Stimulated activated CD4-positive, alpha-beta T cell treated with anti-CD3 and anti-CD28 coated beads, Interleukin-4, amount 100 ng/mL, for 4 hours (primary cell): ENCODE data around the gene MARCHF9.

Experiments
- DNase-seq, 2 experiments: peaks; one replicate each; pipeline ENCODE4 v3.0.0-alpha.2; 2020

MARCHF9 gene

GRCh38 chr12:57724936-57725740 lies 29.8 kb upstream of the MARCHF9 start:
- no peak for DNase-seq

- no peak for DNase-seq
Observed at GRCh38 chr12:57725851-57726150, 29.1 kb upstream of the MARCHF9 start.

GRCh38 chr12:57726151-57726883 lies 28.6 kb upstream of the MARCHF9 start:
- DNase-seq: no peak

- DNase-seq: no peak
Observed at GRCh38 chr12:57726884-57727757, 27.8 kb upstream of the MARCHF9 start.

- no peak for DNase-seq
Observed at GRCh38 chr12:57727758-57728395, 27.0 kb upstream of the MARCHF9 start.

- no peak for DNase-seq
Observed at GRCh38 chr12:57729321-57729844, 25.5 kb upstream of the MARCHF9 start.

DNA sequence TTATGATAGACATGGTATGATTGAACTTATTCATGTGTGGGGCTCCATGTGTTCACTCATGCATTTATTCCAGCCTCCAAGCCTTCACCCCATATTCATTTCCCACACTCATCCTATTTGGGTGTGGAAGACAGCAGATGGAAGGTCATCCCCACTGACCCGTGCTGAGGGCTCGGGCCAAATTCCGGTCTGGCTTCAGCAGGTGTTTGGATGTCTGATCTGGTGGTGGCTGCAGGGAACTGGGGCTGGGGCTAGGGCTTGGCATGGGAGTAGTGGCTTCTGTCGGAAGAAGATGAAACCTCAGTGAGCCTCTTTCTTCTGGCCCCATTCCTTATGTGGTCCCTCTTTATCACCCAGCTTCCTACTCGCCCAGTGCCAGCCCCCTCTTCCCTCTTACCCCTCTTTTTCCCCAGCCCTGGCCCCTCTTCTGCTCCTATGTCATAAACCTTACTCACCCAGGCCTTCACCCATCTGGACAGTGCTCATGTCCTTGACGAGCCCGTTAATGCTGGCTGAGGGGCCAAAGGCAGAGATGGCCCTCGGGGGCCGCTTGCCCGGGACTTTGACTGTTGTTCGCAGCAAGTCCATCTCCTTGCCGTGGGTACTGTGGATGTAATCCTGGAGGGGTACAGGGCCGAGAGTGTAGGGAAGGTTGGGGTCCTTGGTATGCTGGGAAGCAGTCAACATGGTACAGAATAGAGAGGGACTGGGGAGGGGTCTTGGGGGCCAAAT lies 24.4 kb upstream of the MARCHF9 start:
- DNase-seq: no peak

DNA sequence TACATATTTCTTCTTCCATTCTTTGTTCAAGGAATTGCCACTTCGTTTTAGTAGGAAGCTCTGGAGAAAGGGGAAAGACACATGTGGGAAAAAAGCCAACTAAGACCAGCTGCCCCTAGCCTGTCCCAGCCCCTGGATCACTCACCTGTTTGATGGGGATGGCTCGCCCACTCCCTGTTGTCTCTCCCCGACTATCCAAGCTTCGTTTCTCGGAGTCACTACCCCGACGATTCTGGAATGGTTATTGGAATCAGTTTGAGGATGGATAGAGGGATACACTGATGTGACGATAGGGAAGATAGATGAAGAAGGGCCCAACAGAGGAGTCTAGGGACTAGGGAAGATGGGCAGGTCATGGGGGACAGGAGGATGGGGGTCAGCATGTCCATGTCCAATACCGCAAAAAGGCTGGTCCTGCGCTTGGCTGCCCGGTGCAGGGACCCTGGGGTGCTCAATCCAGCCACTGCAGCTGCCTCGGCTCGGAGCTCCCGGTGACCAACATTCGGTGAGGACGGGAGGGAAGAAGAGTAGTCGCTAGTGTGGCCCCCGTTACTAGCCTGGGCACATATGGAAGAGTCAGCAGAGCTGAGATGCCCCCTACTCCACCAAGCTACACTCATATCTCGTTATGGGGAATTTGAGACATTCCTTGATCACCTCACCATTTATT lies 23.4 kb upstream of the MARCHF9 start:
- DNase-seq: no peak

- no peak for DNase-seq
Observed at GRCh38 chr12:57732270-57732669, 22.6 kb upstream of the MARCHF9 start.

GRCh38 chr12:57732726-57733593 lies 21.9 kb upstream of the MARCHF9 start:
- no peak for DNase-seq

- DNase-seq: no peak
Observed at GRCh38 chr12:57733928-57734327, 21.0 kb upstream of the MARCHF9 start.

GRCh38 chr12:57734591-57734990 lies 20.3 kb upstream of the MARCHF9 start:
- DNase-seq: no peak

DNA sequence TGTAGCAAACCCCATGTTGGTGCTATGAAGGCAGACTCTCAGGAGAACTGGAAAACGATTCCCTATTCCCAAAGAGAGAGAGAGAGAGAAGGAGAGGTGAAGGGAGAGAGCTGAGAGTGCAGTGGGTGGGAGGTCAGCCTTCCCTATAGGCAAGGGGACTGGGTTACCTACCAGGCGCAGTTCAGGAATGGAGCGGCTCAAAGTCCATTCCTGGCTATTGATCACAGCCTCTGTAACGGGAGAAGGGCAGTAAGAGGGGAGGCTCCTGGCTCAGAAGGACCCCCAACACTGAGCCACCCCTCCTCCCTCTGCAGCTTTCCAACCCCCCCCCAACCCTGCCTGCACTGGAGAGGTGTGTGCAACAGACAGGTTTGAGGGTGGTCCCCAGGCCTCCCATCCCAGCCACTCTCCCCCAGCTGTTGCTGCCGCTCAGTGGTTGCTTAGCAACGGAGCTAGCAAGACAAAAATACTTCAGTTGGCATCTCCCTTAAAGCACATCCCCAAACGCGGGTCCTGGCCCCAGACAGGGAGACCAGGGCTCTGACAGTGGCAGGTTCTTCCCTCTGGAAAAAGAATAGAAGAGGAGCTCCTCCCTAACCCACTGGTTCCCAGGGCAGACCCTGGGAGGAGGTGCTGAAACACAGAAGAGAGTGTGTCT lies 19.6 kb upstream of the MARCHF9 start:
- DNase-seq: no peak

GRCh38 chr12:57735952-57736740 lies 18.8 kb upstream of the MARCHF9 start:
- no peak for DNase-seq

GRCh38 chr12:57736741-57737466 lies 18.0 kb upstream of the MARCHF9 start:
- DNase-seq: no peak

DNA sequence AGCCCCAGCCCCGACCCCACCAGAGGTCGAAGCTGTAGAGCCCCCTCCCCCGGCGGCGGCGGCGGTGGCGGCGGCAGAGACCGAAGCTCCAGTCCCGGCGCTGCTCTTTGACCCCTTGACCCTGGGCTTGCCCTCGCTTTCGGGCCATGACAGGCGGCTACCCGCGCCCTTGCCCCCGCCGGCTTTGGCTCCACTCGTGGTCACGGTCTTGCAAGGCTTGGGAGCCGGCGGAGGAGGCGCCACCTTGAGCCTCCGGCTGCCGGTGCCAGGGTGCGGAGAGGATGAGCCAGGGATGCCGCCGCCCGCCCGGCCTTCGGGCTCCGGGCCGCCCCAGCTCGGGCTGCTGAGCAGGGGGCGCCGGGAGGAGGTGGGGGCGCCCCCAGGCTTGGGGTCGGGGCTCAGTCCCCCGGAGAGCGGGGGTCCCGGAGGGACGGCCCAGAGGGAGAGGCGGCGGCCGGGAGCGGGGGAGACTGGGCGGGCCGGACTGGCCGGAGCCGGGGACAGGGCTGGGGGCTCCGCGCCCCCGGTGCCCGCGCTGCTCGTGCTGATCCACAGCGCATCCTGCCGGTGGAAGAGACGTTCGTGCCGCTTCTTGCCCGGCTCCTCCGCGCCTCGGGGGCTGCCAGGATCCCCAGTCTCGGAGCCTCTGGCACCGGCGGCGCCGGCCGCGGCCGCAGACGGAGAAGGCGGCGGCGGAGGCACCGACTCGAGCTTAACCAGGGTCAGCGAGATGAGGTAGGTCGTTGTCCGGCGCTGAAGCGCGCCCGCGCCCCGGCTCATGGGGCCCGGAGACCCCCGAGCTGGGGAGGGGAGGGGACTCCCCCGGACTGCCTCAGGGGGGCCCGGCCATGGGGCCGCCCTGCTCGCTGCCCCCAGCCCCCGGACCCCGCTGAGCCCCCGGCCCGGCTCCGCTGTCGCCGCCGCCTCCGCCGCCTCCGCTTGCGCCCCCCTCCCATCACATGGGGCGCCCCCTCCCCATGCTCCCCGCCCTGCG lies 17.1 kb upstream of the MARCHF9 start:
- no peak for DNase-seq

DNA sequence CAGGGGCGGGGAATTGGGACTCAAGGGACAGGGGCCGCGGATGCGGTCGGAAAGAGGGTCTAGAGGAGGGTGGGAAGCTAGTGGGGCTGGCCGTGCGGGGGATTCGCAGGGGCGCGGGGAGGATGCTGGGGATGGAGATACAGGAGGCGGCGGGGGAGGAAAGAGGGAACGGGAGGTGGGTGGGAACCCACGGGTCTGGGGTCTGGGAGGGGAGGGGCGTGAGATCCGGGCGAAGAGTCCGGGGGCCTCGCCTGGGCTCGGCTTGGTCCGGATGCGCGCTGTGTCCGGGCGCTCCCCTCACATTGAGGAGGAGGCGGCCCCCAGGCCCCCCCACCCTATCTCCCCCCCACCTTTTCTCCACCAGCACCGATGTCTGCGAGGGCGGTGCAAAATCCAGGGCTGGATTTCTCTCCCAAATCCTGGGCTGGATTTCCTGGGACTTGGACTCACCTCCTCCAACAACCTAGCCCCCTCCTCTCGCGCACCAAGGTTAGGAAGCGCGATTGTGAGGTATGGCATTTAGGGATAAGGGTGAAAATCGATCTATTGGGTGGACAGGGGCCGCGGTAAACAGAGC lies 16.2 kb upstream of the MARCHF9 start, which contains the start of gene AGAP2:
Gene AGAP2 (minus strand): TSS at position 82 of the 577 bp plus-strand sequence. CDS start 496 bp downstream, outside the sequence.
- no peak for DNase-seq
